Stimulated activated CD4-positive, alpha-beta T cell treated with anti-CD3 and anti-CD28 coated beads, TNF-alpha, amount 100 ng/mL, for 4 hours (primary cell): Measurements from ENCODE around the gene EFEMP1.
"Not testable (repeated sequence)": the region's sequence is repeated elsewhere in the genome, so short reads cannot be mapped to it uniquely, and the experiment has no call there.

Experiments used
- DNase-seq, 3 experiments: peaks; one replicate each; pipeline ENCODE4 v3.0.0-alpha.2; 2020; ENCODE audit warnings: low read depth in 3 of 3

Gene EFEMP1

DNA sequence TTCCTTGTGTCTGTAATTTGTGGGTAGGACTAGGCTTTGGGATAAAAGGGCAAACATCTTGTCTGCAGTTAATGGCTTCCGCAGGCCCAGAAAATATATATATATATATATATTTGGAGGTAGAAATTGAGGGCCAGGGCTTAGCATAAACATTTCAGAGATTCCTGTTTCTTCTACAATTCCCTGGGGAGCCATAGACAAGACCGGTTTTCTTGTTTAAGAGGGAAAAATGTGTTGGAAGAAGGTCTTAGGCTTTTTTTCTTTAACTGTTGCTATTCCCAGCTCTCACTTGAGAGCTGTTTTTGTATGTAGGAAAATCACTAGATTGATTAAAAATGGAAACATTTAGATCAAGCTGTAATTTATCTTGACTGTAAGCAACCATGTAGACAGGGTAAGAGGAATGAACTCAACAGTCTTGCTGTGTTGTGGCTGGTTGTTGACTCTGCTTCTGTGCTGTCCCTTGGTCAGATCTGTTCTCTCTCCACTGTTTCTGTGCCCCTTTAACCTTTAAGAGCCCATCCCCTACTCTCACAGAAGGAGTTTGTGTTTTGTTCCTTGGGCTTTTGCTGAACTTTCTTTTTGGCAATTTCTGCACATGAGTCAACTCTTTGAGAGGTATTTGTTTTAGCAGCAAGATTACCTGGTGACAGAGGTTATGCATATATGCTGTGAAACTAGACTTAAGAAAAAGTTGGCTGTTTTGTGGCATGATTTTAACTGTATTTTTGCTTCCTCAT is 58.3 kb downstream of the EFEMP1 start:
- DNase-seq = no peak

GRCh38 chr2:55864351-55865084 is 59.1 kb downstream of the EFEMP1 start:
- DNase-seq = no peak

DNA sequence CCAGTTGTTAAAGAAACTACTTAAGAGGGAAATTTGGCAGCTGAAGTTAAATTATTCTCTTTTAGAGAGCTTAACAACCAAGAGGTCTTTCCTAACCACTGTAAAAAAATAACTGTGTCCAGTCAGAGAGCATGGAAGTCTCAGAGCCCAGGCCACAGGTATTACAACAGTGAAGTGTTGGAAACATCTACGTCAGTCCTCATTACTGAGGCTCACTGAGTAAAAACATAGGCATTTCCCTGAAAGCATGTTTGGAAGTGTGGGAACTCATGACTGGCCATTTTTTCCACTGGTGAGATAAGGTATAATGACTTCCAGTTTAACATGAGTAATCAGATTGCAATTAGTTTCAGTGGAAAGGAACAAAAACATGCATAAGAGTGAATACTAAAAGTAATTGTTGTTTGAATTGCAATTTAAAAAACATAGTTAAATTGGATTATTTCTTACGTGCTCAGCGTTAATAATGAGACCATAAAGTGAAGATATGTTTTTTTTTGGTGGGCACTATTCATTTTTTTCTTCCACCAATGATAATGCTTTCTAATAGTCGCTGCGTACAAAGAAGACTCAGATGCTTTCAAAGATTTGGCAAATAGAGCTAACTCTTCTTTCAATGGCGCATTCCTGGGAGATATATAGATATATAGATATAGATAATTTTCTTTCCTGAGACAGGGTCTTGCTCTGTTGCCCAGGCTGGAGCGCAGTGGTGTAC is 60.8 kb downstream of the EFEMP1 start:
- DNase-seq = no peak

- DNase-seq = no peak
Observed at GRCh38 chr2:55862246-55862645, 61.3 kb downstream of the EFEMP1 start.

GRCh38 chr2:55861733-55862132 is 61.8 kb downstream of the EFEMP1 start:
- DNase-seq = no peak

DNA sequence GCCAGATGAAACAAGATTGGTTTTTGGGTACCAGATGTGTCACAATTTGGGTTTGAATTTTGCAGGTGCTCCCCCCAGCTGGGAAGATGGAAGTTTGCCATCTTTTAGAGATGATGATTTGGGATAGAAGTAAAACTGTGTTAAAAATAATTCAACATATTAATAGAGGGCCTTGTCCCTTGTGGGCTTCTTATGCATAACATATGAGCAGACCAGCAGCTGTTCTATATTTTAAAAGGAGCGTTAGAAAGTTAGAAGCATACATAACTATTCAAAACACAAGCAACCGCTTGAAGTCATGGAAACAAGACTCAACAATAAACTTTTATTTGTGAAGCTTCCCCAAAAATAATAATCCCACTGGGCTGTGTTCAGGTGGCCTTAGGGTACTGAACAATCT is 62.8 kb downstream of the EFEMP1 start:
- no peak for DNase-seq

DNA sequence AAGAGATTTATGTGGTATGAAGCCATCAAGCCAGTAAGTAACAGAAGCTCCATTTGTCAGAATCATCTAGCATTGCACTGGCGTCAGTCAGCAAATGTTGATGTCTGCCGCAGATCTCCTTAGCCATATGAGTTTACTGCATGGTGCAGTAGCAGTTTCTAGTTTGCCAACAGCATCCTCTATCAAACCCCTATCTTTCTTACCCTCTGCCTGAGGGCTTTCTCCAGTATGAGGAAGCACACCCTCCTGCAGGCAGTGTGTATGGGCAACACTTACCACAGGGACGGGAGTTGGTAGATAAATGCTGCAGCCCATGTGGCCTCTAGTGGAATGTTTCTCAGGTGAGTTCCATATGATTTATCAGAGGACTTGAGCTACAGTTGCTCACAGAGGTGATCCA is 63.7 kb downstream of the EFEMP1 start:
- DNase-seq = no peak

DNA sequence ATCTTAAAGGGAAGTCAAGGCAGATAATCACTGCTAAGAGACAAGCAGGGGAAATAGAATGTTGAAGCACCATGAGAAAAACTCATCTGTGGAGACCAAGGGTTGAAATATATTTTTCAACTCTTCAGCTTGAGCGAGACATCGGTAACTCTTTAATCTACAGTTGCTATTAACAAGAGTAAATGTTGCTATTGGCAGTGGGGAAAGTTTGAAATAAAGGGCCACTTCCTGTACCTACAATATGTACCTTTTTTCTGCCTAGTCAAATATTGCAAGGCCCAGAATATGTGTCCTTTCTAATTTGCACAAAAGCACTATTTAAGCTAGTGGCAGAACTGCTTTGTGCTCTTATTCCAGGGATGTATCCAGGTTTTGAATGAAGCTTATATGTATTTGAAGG is 65.8 kb downstream of the EFEMP1 start:
- no peak for DNase-seq

GRCh38 chr2:55856936-55857335 is 66.6 kb downstream of the EFEMP1 start:
- DNase-seq = no peak

- no peak for DNase-seq
Observed at GRCh38 chr2:55848096-55848495, 75.5 kb downstream of the EFEMP1 start.

DNA sequence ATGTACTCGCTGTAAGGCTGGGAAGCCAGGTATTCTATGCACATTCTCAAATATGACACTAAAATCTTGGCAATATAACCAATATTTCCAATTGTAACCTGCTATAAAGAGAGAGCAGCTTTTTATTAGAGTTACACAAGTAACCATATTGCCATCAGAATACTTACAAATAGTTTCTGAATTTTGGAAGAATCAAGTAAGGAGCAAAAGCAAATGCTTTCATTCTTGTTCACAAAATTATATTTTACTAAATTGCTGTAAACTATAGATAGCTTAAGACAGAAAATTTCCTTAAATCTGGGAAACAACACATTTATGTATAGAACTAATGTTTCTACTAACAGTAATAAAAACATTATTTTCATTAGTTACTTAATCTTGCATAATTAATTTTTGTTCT is 77.2 kb downstream of the EFEMP1 start:
- DNase-seq = no peak

- DNase-seq = no peak
Observed at GRCh38 chr2:55844986-55845385, 78.6 kb downstream of the EFEMP1 start.

- DNase-seq = no peak
Observed at GRCh38 chr2:55843994-55844345, 79.6 kb downstream of the EFEMP1 start.

- DNase-seq = no peak
Observed at GRCh38 chr2:55843096-55843993, 80.2 kb downstream of the EFEMP1 start.

GRCh38 chr2:55842046-55842445 is 81.5 kb downstream of the EFEMP1 start:
- DNase-seq = no peak

DNA sequence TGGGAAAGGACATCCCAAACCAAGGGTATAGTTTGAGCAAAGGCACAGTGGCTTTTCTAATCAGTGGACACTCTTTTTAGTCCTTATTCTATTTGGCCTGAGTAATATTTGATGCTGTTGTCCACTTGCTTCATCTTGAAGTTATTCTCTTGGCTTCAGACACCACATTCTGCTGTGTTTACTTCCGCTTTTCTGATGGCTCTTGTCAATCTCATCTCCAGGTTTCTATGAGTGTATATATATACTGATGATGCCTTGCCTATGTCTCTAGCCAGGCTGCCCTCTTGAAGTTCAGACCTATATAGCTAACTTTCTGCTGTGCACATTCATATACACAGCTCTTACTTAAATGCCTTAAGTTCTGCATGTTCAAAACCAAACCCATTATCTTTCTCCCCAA is 83.1 kb downstream of the EFEMP1 start:
- DNase-seq = no peak

DNA sequence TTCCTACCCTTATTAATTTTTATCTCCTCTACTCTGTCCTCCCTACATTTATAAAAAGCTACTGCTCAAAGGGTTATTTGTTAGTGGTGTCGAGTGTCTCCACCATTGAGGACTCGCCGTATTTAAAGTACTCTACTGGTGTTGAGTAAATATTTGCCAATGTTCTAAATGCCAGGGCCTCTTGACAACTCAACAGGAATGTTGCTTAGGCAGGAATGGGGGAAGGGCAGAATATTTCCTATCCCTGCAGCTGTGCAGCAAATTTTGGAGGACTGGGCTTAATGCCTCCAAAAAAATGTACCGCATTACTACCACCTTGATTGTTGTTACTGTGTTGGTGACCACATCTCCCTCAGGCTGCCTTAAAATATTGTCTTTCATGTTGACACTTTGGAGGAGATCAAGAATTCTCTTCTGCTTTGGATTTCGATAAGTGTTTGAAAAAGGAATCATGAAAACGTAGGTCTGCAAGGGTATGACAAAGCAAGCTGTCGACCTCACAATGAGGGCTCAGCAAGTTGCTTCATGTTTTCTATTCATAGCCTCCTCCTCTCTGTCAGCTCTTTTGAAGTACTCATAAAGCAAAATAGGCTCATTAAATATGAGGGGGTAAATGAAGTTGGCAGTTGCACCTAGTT is 84.3 kb downstream of the EFEMP1 start:
- DNase-seq = no peak

- no peak for DNase-seq
Observed at GRCh38 chr2:55838653-55839052, 84.9 kb downstream of the EFEMP1 start.

- DNase-seq = not testable (repeated sequence)
Observed at GRCh38 chr2:55838117-55838516, 85.5 kb downstream of the EFEMP1 start.

- DNase-seq = no peak
Observed at GRCh38 chr2:55837073-55837472, 86.5 kb downstream of the EFEMP1 start.

GRCh38 chr2:55831671-55832410 is 91.7 kb downstream of the EFEMP1 start:
- DNase-seq = not testable (repeated sequence)
